Thyroid gland (tissue), 4 donors: ENCODE data around the gene CTBS. TPM values are rescaled to one million over a fixed set of nuclear protein-coding genes. Genes with fewer than 3 reads are reported as not detected.

Experiments used
- DNase-seq, 2 donors: peaks; one replicate each; pipeline ENCODE4 v3.0.0-alpha.2; 2019
- H3K27ac ChIP-seq, 3 donors: fragments of 200-600 bp; sonication (generic); 1 replicate in 2 of 3; 2 replicates in 1 of 3; pipeline ENCODE4 v1.5.1; 2016 to 2019; ENCODE audit warnings: mild to moderate bottlenecking in 1 of 3, moderate library complexity in 1 of 3
- H3K27me3 ChIP-seq: fragments of 200-600 bp; sonication (generic); one replicate; pipeline ENCODE4 v1.5.1; 2019
- H3K36me3 ChIP-seq, 2 donors: fragments of 200-600 bp; sonication (generic); one replicate each; pipeline ENCODE4 v1.5.1; 2016 to 2019
- H3K4me1 ChIP-seq, 2 donors: fragments of 200-600 bp; sonication (generic); one replicate each; pipeline ENCODE4 v1.5.1; 2017 to 2019
- H3K4me3 ChIP-seq, 3 donors: fragments of 200-600 bp; sonication (generic); replicated peaks in 1 of 3; 1 replicate in 2 of 3; 2 replicates in 1 of 3; pipeline ENCODE4 v1.5.1; 2016; ENCODE audit warnings: mild to moderate bottlenecking in 1 of 3
- H3K9me3 ChIP-seq: fragments of 200-600 bp; sonication (generic); one replicate; pipeline ENCODE4 v1.5.1; 2017
- CTCF ChIP-seq, 6 experiments: fragments of 200-600 bp in 3 of 6; fragments of 450-650 bp in 3 of 6; sonication (generic) in 3 of 6; IDR thresholded peaks; one replicate each; pipeline ENCODE4 v1.5.1; 2016 to 2019; ENCODE audit warnings: antibody characterized with exemption in 6 of 6, mild to moderate bottlenecking in 2 of 6, inconsistent platforms in 1 of 6, moderate library complexity in 1 of 6
- POLR2A ChIP-seq, 2 donors: fragments of 450-650 bp; IDR thresholded peaks; one replicate each; pipeline ENCODE4 v1.6.1; 2017; ENCODE audit warnings: antibody characterized with exemption in 2 of 2, mild to moderate bottlenecking in 2 of 2, moderate library complexity in 1 of 2
- WGBS, 2 donors: methylation state at CpG; one replicate each; pipeline ENCODE4 v1.1.5; 2017; 5-methylcytosine and 5-hydroxymethylcytosine counted together
- intact Hi-C: fragments of 100-400 bp; cut with DNase I; formaldehyde crosslinking; loops from one replicate; pipeline ENCODE4 v1.15.1; 2023
- total RNA-seq, 4 donors: library from RNA; depleted of rRNA; stranded (reverse); fragments of >200 nt; gene quantifications; one replicate each; pipeline ENCODE4 v1.2.3, GENCODE V29; 2016

The CTBS gene
- total RNA-seq, 4 donors from 2014 or later = 14.9 to 24.1 (median 17.1) TPM

GRCh38 chr1:84587099-84587498, 12.9 kb upstream of the CTBS start:
- no peak for DNase-seq
- no peaks in the 10 kb centered on the region for H3K9me3 ChIP-seq
- H3K36me3 ChIP-seq = no peaks in the 10 kb centered on the region
- 86 to 93% methylated on average over 3 of the region's 3 CpGs for WGBS, 2 donors
- H3K4me3 ChIP-seq = no peak overlapping the region
- TF ChIP-seq POLR2A (IDR thresholded peaks at IDR 0.05) (no peak), CTCF (IDR thresholded peaks at IDR 0.05) (no peak)
- H3K27me3 ChIP-seq = no peaks in the 10 kb centered on the region
- no peaks in the 10 kb centered on the region for H3K4me1 ChIP-seq
- no peak overlapping the region for H3K27ac ChIP-seq
- intact Hi-C loops = no loop called here

- H3K4me1 ChIP-seq = no peaks in the 10 kb centered on the region
- intact Hi-C loops = no loop called here
- WGBS, 2 donors = 0% methylated on average over 1 of the region's 1 CpG
Observed at GRCh38 chr1:84585803-84586202, 11.6 kb upstream of the CTBS start.

GRCh38 chr1:84584126-84584525, 9.9 kb upstream of the CTBS start:
- H3K4me1 ChIP-seq = no peaks in the 10 kb centered on the region
- TF ChIP-seq CTCF (IDR thresholded peaks at IDR 0.05) = no peak
- no peak for TF ChIP-seq POLR2A (IDR thresholded peaks at IDR 0.05)
- H3K9me3 ChIP-seq = no peaks in the 10 kb centered on the region
- H3K27ac ChIP-seq = no peak overlapping the region
- no peak overlapping the region for H3K4me3 ChIP-seq
- no peaks in the 10 kb centered on the region for H3K36me3 ChIP-seq
- DNase-seq = no peak
- 97 to 100% methylated on average over 2 of the region's 2 CpGs for WGBS, 2 donors
- intact Hi-C loops = no loop called here
- H3K27me3 ChIP-seq = no peaks in the 10 kb centered on the region

More at GRCh38 chr1:84585803-84586202, 11.6 kb upstream of the CTBS start:
- no peak for DNase-seq
- TF ChIP-seq POLR2A (IDR thresholded peaks at IDR 0.05) = no peak
- no peak for TF ChIP-seq CTCF (IDR thresholded peaks at IDR 0.05)
- Histone ChIP-seq H3K36me3 (no peaks in the 10 kb centered on the region), H3K4me3 (no peak overlapping the region), H3K9me3 (no peaks in the 10 kb centered on the region), H3K27ac (no peak overlapping the region), H3K27me3 (no peaks in the 10 kb centered on the region)

GRCh38 chr1:84583648-84584047, 9.4 kb upstream of the CTBS start:
- no peaks in the 10 kb centered on the region for H3K27me3 ChIP-seq
- DNase-seq = no peak
- intact Hi-C loops = no loop called here
- no peaks in the 10 kb centered on the region for H3K36me3 ChIP-seq
- WGBS, 2 donors = 76 to 81% methylated on average over 10 of the region's 10 CpGs
- H3K4me3 ChIP-seq = no peak overlapping the region
- no peaks in the 10 kb centered on the region for H3K4me1 ChIP-seq
- no peaks in the 10 kb centered on the region for H3K9me3 ChIP-seq
- TF ChIP-seq POLR2A (IDR thresholded peaks at IDR 0.05) (no peak), CTCF (IDR thresholded peaks at IDR 0.05) (no peak)
- H3K27ac ChIP-seq = no peak overlapping the region

- Histone ChIP-seq H3K36me3 (no peaks in the 10 kb centered on the region), H3K27ac (no peak overlapping the region), H3K27me3 (no peaks in the 10 kb centered on the region), H3K4me1 (no peaks in the 10 kb centered on the region), H3K4me3 (no peak overlapping the region), H3K9me3 (no peaks in the 10 kb centered on the region)
- intact Hi-C loops = no loop called here
- no peak for DNase-seq
- no peak for TF ChIP-seq CTCF (IDR thresholded peaks at IDR 0.05)
- TF ChIP-seq POLR2A (IDR thresholded peaks at IDR 0.05) = no peak
- WGBS, 2 donors = 83 to 86% methylated on average over 7 of the region's 7 CpGs
Observed at GRCh38 chr1:84582802-84583587, 8.8 kb upstream of the CTBS start.
